Gastrocnemius medialis (tissue), 4 donors: ENCODE measurements around the gene TAMALIN. TPM values are rescaled to one million over a fixed set of nuclear protein-coding genes. Genes with fewer than 3 reads are reported as not detected.

Source experiments
- ATAC-seq, 2 donors: fragments of 150-250 bp; one replicate each; pipeline ENCODE4 v1.9.1; 2016
- DNase-seq, 2 donors: peaks; one replicate each; pipeline ENCODE4 v3.0.0-alpha.2; 2019
- H3K27ac ChIP-seq, 4 donors: fragments of 200-600 bp; sonication (generic); 1 replicate in 1 of 4; 2 replicates in 3 of 4; pipeline ENCODE4 v1.5.1; 2016 to 2018; ENCODE audit warnings: mild to moderate bottlenecking in 2 of 4, moderate library complexity in 1 of 4
- H3K27me3 ChIP-seq, 3 donors: fragments of 200-600 bp; sonication (generic) in 2 of 3; 1 replicate in 1 of 3; 2 replicates in 2 of 3; pipeline versions ENCODE4 v1.5.1 to v1.6.0; 2016 to 2019; ENCODE audit warnings: mild to moderate bottlenecking in 1 of 3, moderate library complexity in 1 of 3
- H3K36me3 ChIP-seq, 2 donors: fragments of 200-600 bp; sonication (generic) in 1 of 2; one replicate each; pipeline ENCODE4 v1.5.1; 2017 to 2018
- H3K4me1 ChIP-seq, 2 donors: fragments of 200-600 bp; sonication (generic) in 1 of 2; one replicate each; pipeline ENCODE4 v1.5.1; 2016 to 2017; ENCODE audit warnings: mild to moderate bottlenecking in 2 of 2
- H3K4me3 ChIP-seq, 4 donors: fragments of 200-600 bp; sonication (generic) in 3 of 4; 1 replicate in 1 of 4; 2 replicates in 3 of 4; pipeline ENCODE4 v1.5.1; 2016 to 2019; ENCODE audit warnings: mild to moderate bottlenecking in 2 of 4
- H3K9me3 ChIP-seq, 3 donors: fragments of 200-600 bp; sonication (generic) in 2 of 3; 1 replicate in 1 of 3; 2 replicates in 2 of 3; pipeline ENCODE4 v1.5.1; 2016 to 2019
- POLR2A ChIP-seq, 2 donors: fragments of 450-650 bp; IDR thresholded peaks; one replicate each; pipeline ENCODE4 v1.6.1; 2017; ENCODE audit warnings: antibody characterized with exemption in 2 of 2, mild to moderate bottlenecking in 2 of 2, moderate library complexity in 2 of 2
- in situ Hi-C, 4 donors: fragments of 200-750 bp; cut with MboI; loops; one replicate each; pipeline versions ENCODE4 v1.15.0 to v1.8.0; 2017; ENCODE audit warnings: low sequenced_read_pairs in 4 of 4
- intact Hi-C: fragments of 100-400 bp; cut with DNase I; formaldehyde crosslinking; loops from one replicate; pipeline ENCODE4 v1.15.1; 2023; ENCODE audit warnings: low total_unique reads
- total RNA-seq, 4 donors: library from RNA; depleted of rRNA; stranded (reverse); fragments of >200 nt; gene quantifications; one replicate each; pipeline versions ENCODE4 v1.1.0 to v1.2.3, GENCODE V29; 2016
- TF ChIP-seq, protein P1 (sequence below), 5 experiments: fragments of 450-650 bp in 3 of 5; fragments of 200-600 bp in 2 of 5; sonication (generic) in 2 of 5; IDR thresholded peaks in 4 of 5; conservative IDR thresholded peaks in 1 of 5; 1 replicate in 4 of 5; 2 replicates in 1 of 5; pipeline ENCODE4 v1.5.1; 2016 to 2019; ENCODE audit warnings: antibody characterized with exemption in 5 of 5, mild to moderate bottlenecking in 3 of 5, moderate library complexity in 3 of 5

The TAMALIN gene
- total RNA-seq, 4 donors from 2014 or later, result 9.3 to 14.9 (median 11.8) TPM

DNA sequence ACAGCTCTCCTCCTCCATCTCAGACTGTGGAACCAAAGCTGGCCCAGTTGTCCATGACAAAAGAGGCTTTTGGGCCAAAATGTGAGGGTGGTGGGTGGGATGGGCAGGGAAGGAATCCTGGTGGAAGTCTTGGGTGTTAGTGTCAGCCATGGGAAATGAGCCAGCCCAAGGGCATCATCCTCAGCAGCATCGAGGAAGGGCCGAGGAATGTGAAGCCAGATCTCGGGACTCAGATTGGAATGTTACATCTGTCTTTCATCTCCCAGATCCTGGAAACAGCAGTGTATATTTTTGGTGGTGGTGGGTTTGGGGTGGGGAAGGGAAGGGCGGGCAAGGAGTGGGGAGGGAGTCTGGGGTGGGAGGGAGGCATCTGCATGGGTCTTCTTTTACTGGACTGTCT is 11.8 kb upstream of the TAMALIN start:
- intact Hi-C loops, result no loop called here
- no peak overlapping the region for H3K4me3 ChIP-seq
- no peak overlapping the region for H3K27ac ChIP-seq
- no peaks in the 10 kb centered on the region for H3K4me1 ChIP-seq
- no peak for DNase-seq
- TF ChIP-seq, protein P1, sequence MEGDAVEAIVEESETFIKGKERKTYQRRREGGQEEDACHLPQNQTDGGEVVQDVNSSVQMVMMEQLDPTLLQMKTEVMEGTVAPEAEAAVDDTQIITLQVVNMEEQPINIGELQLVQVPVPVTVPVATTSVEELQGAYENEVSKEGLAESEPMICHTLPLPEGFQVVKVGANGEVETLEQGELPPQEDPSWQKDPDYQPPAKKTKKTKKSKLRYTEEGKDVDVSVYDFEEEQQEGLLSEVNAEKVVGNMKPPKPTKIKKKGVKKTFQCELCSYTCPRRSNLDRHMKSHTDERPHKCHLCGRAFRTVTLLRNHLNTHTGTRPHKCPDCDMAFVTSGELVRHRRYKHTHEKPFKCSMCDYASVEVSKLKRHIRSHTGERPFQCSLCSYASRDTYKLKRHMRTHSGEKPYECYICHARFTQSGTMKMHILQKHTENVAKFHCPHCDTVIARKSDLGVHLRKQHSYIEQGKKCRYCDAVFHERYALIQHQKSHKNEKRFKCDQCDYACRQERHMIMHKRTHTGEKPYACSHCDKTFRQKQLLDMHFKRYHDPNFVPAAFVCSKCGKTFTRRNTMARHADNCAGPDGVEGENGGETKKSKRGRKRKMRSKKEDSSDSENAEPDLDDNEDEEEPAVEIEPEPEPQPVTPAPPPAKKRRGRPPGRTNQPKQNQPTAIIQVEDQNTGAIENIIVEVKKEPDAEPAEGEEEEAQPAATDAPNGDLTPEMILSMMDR (IDR thresholded peaks at IDR 0.05 in 4 of 5, conservative IDR thresholded peaks at IDR 0.05 in 1 of 5), result no peak
- no peak for TF ChIP-seq POLR2A (IDR thresholded peaks at IDR 0.05)
- peaks cover 0 to 33% of the 10 kb centered on the region in 2 donors for H3K36me3 ChIP-seq
- H3K9me3 ChIP-seq, result no peaks in the 10 kb centered on the region
- in situ Hi-C loops, result no loop called here
- H3K27me3 ChIP-seq, result no peaks in the 10 kb centered on the region
- no peak for ATAC-seq

DNA sequence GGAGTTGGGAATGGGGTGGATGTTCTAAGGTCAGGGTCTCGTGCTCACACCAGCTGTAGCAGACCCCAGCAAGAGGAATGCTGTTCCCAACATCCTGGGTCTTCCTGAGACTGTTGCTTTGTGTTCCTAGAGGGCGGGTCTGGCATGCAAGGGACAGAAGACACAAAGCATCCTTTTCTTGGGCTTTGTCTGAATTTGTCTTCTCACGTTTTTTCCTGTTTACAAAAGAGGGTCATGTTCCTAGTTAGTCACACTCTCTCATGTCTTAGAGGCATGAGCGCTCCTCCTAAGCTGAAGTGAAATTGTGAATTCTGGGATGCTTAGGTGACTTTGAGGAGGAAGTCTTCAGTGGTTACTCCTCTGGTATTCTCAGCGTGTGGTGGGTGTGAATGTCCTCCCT is 9.6 kb upstream of the TAMALIN start:
- Histone ChIP-seq H3K36me3 (peaks cover 0 to 26% of the 10 kb centered on the region in 2 donors), H3K27ac (no peak overlapping the region), H3K4me3 (no peak overlapping the region), H3K9me3 (no peaks in the 10 kb centered on the region), H3K4me1 (no peaks in the 10 kb centered on the region), H3K27me3 (no peaks in the 10 kb centered on the region)
- in situ Hi-C loops (no loop called here), intact Hi-C loops (no loop called here)
- DNase-seq (no peak), ATAC-seq (no peak)
- TF ChIP-seq, protein P1 (IDR thresholded peaks at IDR 0.05 in 4 of 5, conservative IDR thresholded peaks at IDR 0.05 in 1 of 5), result no peak
- no peak for TF ChIP-seq POLR2A (IDR thresholded peaks at IDR 0.05)

DNA sequence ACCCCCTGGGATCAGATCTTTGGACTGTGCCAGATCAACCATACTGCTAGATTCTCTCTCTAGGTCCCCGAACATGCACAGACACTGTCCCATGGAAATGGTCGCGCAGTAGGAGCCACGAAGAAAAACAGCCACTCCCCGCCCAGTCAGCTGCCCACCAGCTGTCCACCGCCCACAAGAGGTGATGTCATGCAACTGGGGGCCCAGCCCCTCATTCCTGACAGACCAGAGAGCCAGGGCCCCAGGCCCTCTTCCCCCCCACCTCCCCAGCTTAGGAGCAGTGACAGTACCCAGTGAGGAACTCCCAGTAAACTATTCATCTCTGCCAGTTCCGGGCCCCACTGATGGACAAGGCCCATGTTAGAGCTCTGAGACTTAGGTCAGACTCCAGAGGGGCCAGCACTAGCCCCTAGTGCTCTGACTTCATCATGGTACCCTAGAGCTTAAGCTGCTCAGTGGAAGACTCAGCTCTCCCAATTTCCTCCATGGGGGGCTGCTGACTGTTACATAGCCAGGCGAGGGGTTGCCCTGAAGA is 3.7 kb upstream of the TAMALIN start:
- intact Hi-C loops, result loop anchor here (1.0 to 5.0 kb wide), 2 partner anchors 20 to 119 kb away; no protein-coding TSS in a partner anchor
- DNase-seq (no peak), ATAC-seq (no peak)
- Histone ChIP-seq H3K27me3 (peaks cover 2 to 19% (median 19%) of the 10 kb centered on the region in 3 donors), H3K4me3 (no peak overlapping the region), H3K9me3 (no peaks in the 10 kb centered on the region), H3K36me3 (no peaks in the 10 kb centered on the region), H3K27ac (no peak overlapping the region), H3K4me1 (peaks cover 0 to 4% of the 10 kb centered on the region in 2 donors)
- no peak for TF ChIP-seq POLR2A (IDR thresholded peaks at IDR 0.05)
- TF ChIP-seq, protein P1 (IDR thresholded peaks at IDR 0.05 in 4 of 5, conservative IDR thresholded peaks at IDR 0.05 in 1 of 5), result no peak
- in situ Hi-C loops, result no loop called here

DNA sequence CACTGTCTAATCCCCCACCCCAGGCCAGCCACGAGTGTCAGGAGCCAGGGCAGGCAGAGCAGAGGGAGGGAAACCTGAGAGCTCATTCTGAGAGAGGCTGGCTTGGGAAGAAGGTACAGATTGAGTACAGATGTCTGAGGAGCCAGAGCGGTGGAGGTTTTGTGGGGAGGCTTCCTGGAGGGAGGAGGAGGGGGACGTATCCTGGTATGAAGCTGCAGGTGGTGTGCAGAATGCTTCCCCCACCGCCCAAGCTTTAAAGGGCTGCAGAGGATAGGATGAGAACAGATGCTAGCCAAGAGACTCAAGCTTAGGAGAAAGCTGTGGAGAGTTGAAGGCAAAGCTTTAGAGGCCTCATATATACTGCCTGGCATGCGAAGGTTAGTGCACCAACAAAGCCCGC is 3.2 kb upstream of the TAMALIN start:
- H3K9me3 ChIP-seq, result no peaks in the 10 kb centered on the region
- intact Hi-C loops (loop anchor here (1.0 to 5.0 kb wide), 2 partner anchors 20 to 119 kb away; no protein-coding TSS in a partner anchor), in situ Hi-C loops (no loop called here)
- no peaks in the 10 kb centered on the region for H3K36me3 ChIP-seq
- no peak for DNase-seq
- H3K4me3 ChIP-seq, result no peak overlapping the region
- H3K27ac ChIP-seq, result no peak overlapping the region
- H3K4me1 ChIP-seq, result peaks cover 0 to 4% of the 10 kb centered on the region in 2 donors
- no peak for ATAC-seq
- no peak for TF ChIP-seq POLR2A (IDR thresholded peaks at IDR 0.05)
- TF ChIP-seq, protein P1 (IDR thresholded peaks at IDR 0.05 in 4 of 5, conservative IDR thresholded peaks at IDR 0.05 in 1 of 5), result no peak
- peaks cover 2 to 19% (median 19%) of the 10 kb centered on the region in 3 donors for H3K27me3 ChIP-seq
